ENCODE results near the gene GOT2.

GOT2 gene

GRCh38 chr16:58678716-58679115, 55.4 kb downstream of the GOT2 start:
- TF ChIP-seq FOXK2 (IDR thresholded peaks at IDR 0.05) (no peak), SP1 (IDR thresholded peaks at IDR 0.05) (no peak), FOXA1 (IDR thresholded peaks at IDR 0.05) (no peak), LEF1 (IDR thresholded peaks at IDR 0.05; ENCODE audit: borderline replicate concordance) (no peak)
- CTCF ChIA-PET = interaction anchor here (1.8 kb wide), 1 partner anchor 78 kb away, joined by 4 read pairs; no protein-coding TSS in a partner anchor
- DNase-seq (ENCODE audit: extremely low spot score) = no peak
- POLR2A ChIA-PET = no interaction called here

GRCh38 chr16:58678269-58678668, 55.8 kb downstream of the GOT2 start:
- ChIA-PET POLR2A (no interaction called here), CTCF (interaction anchor here (1.8 kb wide), 1 partner anchor 78 kb away, joined by 4 read pairs; no protein-coding TSS in a partner anchor)
- TF ChIP-seq L3MBTL2 (conservative IDR thresholded peaks at IDR 0.05) (no peak), FOXM1 (IDR thresholded peaks at IDR 0.05; ENCODE audit: borderline replicate concordance) (no peak), NFRKB (IDR thresholded peaks at IDR 0.05) (no peak), TARDBP (IDR thresholded peaks at IDR 0.05) (no peak), ARNT (IDR thresholded peaks at IDR 0.05) (no peak), SP1 (IDR thresholded peaks at IDR 0.05) (no peak), FOXK2 (IDR thresholded peaks at IDR 0.05) (no peak), PKNOX1 (IDR thresholded peaks at IDR 0.05) (no peak), CTBP1 (IDR thresholded peaks at IDR 0.05; ENCODE audit: borderline replicate concordance) (no peak), FOXA1 (IDR thresholded peaks at IDR 0.05) (no peak), LEF1 (IDR thresholded peaks at IDR 0.05; ENCODE audit: borderline replicate concordance) (no peak), BHLHE40 (IDR thresholded peaks at IDR 0.05; ENCODE audit: borderline replicate concordance) (no peak), ZNF384 (IDR thresholded peaks at IDR 0.05) (no peak)
- DNase-seq (ENCODE audit: extremely low spot score) = no peak

- ChIA-PET CTCF (no interaction called here), POLR2A (interaction anchor here (1.5 kb wide), 1 partner anchor 14 kb away, joined by 3 read pairs; the partner anchor contains the start of gene SLC38A7)
- TF ChIP-seq TARDBP (IDR thresholded peaks at IDR 0.05) (no peak), CTBP1 (IDR thresholded peaks at IDR 0.05; ENCODE audit: borderline replicate concordance) (no peak), HDGF (IDR thresholded peaks at IDR 0.05; ENCODE audit: borderline replicate concordance) (no peak), BHLHE40 (IDR thresholded peaks at IDR 0.05; ENCODE audit: borderline replicate concordance) (no peak), SP1 (IDR thresholded peaks at IDR 0.05) (no peak), FOXK2 (IDR thresholded peaks at IDR 0.05) (no peak), ELF4 (IDR thresholded peaks at IDR 0.05) (no peak), ZNF384 (IDR thresholded peaks at IDR 0.05) (no peak), PKNOX1 (IDR thresholded peaks at IDR 0.05) (no peak), NFRKB (IDR thresholded peaks at IDR 0.05) (no peak)
- DNase-seq (ENCODE audit: extremely low spot score) = no peak
These were observed 63.1 kb downstream of the GOT2 start for GRCh38 chr16:58670946-58671583.

- ChIA-PET CTCF (no interaction called here), POLR2A (interaction anchor here (1.5 kb wide), 1 partner anchor 14 kb away, joined by 3 read pairs; the partner anchor contains the start of gene SLC38A7)
- no peak for TF ChIP-seq NFRKB (IDR thresholded peaks at IDR 0.05)
- no peak for TF ChIP-seq ZNF384 (IDR thresholded peaks at IDR 0.05)
- no peak for TF ChIP-seq LEF1 (IDR thresholded peaks at IDR 0.05; ENCODE audit: borderline replicate concordance)
- TF ChIP-seq PKNOX1 (IDR thresholded peaks at IDR 0.05) = no peak
- no peak for TF ChIP-seq CTBP1 (IDR thresholded peaks at IDR 0.05; ENCODE audit: borderline replicate concordance)
- TF ChIP-seq TARDBP (IDR thresholded peaks at IDR 0.05) = no peak
- no peak for TF ChIP-seq FOXA1 (IDR thresholded peaks at IDR 0.05)
- no peak for TF ChIP-seq L3MBTL2 (conservative IDR thresholded peaks at IDR 0.05)
- no peak for DNase-seq (ENCODE audit: extremely low spot score)
These were observed 63.9 kb downstream of the GOT2 start for GRCh38 chr16:58670177-58670576.

GRCh38 chr16:58665200-58665599, 68.9 kb downstream of the GOT2 start:
- POLR2A ChIA-PET = interaction anchor here (0.6 kb wide), 1 partner anchor 91 kb away, joined by 3 read pairs; no protein-coding TSS in a partner anchor
- CTCF ChIA-PET = interaction anchor here (0.8 kb wide), 1 partner anchor 91 kb away, joined by 3 read pairs; no protein-coding TSS in a partner anchor

More at GRCh38 chr16:58665200-58665599, 68.9 kb downstream of the GOT2 start:
- DNase-seq (ENCODE audit: extremely low spot score) = no peak
- TF ChIP-seq ARNT (IDR thresholded peaks at IDR 0.05) (no peak), PKNOX1 (IDR thresholded peaks at IDR 0.05) (peak; percentile 41)
